Measurements from ENCODE around the gene NDUFB2. TPM values are rescaled to one million over a fixed set of nuclear protein-coding genes. Genes with fewer than 3 reads are reported as not detected.

The NDUFB2 gene
- total RNA-seq, 1 donor from 2014 or later = 186 TPM

GRCh38 chr7:140744005-140744404 lies 47.5 kb downstream of the NDUFB2 start:
- H3K4me3 Mint-ChIP-seq (ENCODE audit: unreplicated experiment) = no peak overlapping the region
- no peak for TF ChIP-seq CTCF (IDR thresholded peaks at IDR 0.05)
- no peaks in the 10 kb centered on the region for H3K27me3 Mint-ChIP-seq (ENCODE audit: low read depth)
- no peak for DNase-seq (ENCODE audit: low spot score)
- H3K9me3 Mint-ChIP-seq (ENCODE audit: low read depth) = no peaks in the 10 kb centered on the region
- H3K4me1 Mint-ChIP-seq (ENCODE audit: low read depth) = peaks cover 7% of the 10 kb centered on the region
- H3K36me3 Mint-ChIP-seq (ENCODE audit: low read depth) = peaks cover 10% of the 10 kb centered on the region
- no peak overlapping the region for H3K27ac Mint-ChIP-seq (ENCODE audit: unreplicated experiment)

GRCh38 chr7:140745266-140746058 lies 49.0 kb downstream of the NDUFB2 start:
- TF ChIP-seq CTCF (IDR thresholded peaks at IDR 0.05) = no peak
- Mint-ChIP-seq H3K4me1 (ENCODE audit: low read depth) (peaks cover 7% of the 10 kb centered on the region), H3K36me3 (ENCODE audit: low read depth) (peaks cover 11% of the 10 kb centered on the region), H3K9me3 (ENCODE audit: low read depth) (no peaks in the 10 kb centered on the region), H3K27ac (ENCODE audit: unreplicated experiment) (no peak overlapping the region), H3K4me3 (ENCODE audit: unreplicated experiment) (no peak overlapping the region), H3K27me3 (ENCODE audit: low read depth) (no peaks in the 10 kb centered on the region)
- DNase-seq (ENCODE audit: low spot score) = no peak

GRCh38 chr7:140746751-140747150 lies 50.2 kb downstream of the NDUFB2 start:
- H3K27ac Mint-ChIP-seq (ENCODE audit: unreplicated experiment) = no peak overlapping the region
- H3K4me3 Mint-ChIP-seq (ENCODE audit: unreplicated experiment) = no peak overlapping the region
- peaks cover 12% of the 10 kb centered on the region for H3K36me3 Mint-ChIP-seq (ENCODE audit: low read depth)
- DNase-seq (ENCODE audit: low spot score) = no peak
- no peak for TF ChIP-seq CTCF (IDR thresholded peaks at IDR 0.05)
- H3K27me3 Mint-ChIP-seq (ENCODE audit: low read depth) = no peaks in the 10 kb centered on the region
- H3K4me1 Mint-ChIP-seq (ENCODE audit: low read depth) = peaks cover 7% of the 10 kb centered on the region
- H3K9me3 Mint-ChIP-seq (ENCODE audit: low read depth) = no peaks in the 10 kb centered on the region

GRCh38 chr7:140752533-140752932 lies 56.0 kb downstream of the NDUFB2 start:
- Mint-ChIP-seq H3K27ac (ENCODE audit: unreplicated experiment) (no peak overlapping the region), H3K4me1 (ENCODE audit: low read depth) (no peaks in the 10 kb centered on the region), H3K27me3 (ENCODE audit: low read depth) (no peaks in the 10 kb centered on the region), H3K9me3 (ENCODE audit: low read depth) (no peaks in the 10 kb centered on the region), H3K4me3 (ENCODE audit: unreplicated experiment) (no peak overlapping the region), H3K36me3 (ENCODE audit: low read depth) (peaks cover 12% of the 10 kb centered on the region)
- no peak for TF ChIP-seq CTCF (IDR thresholded peaks at IDR 0.05)
- DNase-seq (ENCODE audit: low spot score) = no peak

- no peak for TF ChIP-seq CTCF (IDR thresholded peaks at IDR 0.05)
- H3K27ac Mint-ChIP-seq (ENCODE audit: unreplicated experiment) = no peak overlapping the region
- no peaks in the 10 kb centered on the region for H3K27me3 Mint-ChIP-seq (ENCODE audit: low read depth)
- H3K4me3 Mint-ChIP-seq (ENCODE audit: unreplicated experiment) = no peak overlapping the region
- H3K4me1 Mint-ChIP-seq (ENCODE audit: low read depth) = no peaks in the 10 kb centered on the region
- no peak for DNase-seq (ENCODE audit: low spot score)
- H3K36me3 Mint-ChIP-seq (ENCODE audit: low read depth) = peaks cover 9% of the 10 kb centered on the region
- no peaks in the 10 kb centered on the region for H3K9me3 Mint-ChIP-seq (ENCODE audit: low read depth)
Observed at GRCh38 chr7:140754506-140754905, 58.0 kb downstream of the NDUFB2 start.

Other genes with a start within 250 kb of the NDUFB2 start
- 64.7 to 70.1 TPM (median 67.9 TPM) in 3 replicates for gene MKRN1, start 217.2 kb upstream of the NDUFB2 start, total RNA-seq
- gene DENND2A, start 55.9 kb upstream of the NDUFB2 start, total RNA-seq = 6.5 to 16.3 TPM (median 16.0 TPM) in 3 replicates
- 23.6 to 28.0 TPM (median 26.9 TPM) in 3 replicates for gene ADCK2, start 23.8 kb upstream of the NDUFB2 start, total RNA-seq
- 19.8 to 24.7 TPM (median 20.9 TPM) in 3 replicates for gene BRAF, start 228.2 kb downstream of the NDUFB2 start, total RNA-seq